Activated T-helper 17 cell treated with anti-CD3 and anti-CD28 coated beads, Interleukin-2, amount 50 U/mL, for 72 hours (primary cell): ENCODE measurements around the gene MFRP. TPM values are rescaled to one million over a fixed set of nuclear protein-coding genes. Genes with fewer than 3 reads are reported as not detected.

Experiments used
- ATAC-seq: fragments of 150-1000 bp; cut with Tn5 transposase; replicated peaks from 2 replicates; pipeline ENCODE4 v1.10.0; 2021; ENCODE audit warnings: mild to moderate bottlenecking, moderate library complexity
- H3K27ac Mint-ChIP-seq: one replicate; pipeline ENCODE4 v1.8.0; 2022; ENCODE audit warnings: mixed read lengths
- H3K27me3 Mint-ChIP-seq: one replicate; pipeline ENCODE4 v1.8.0; 2022; ENCODE audit warnings: mixed read lengths
- H3K36me3 Mint-ChIP-seq: one replicate; pipeline ENCODE4 v1.8.0; 2022; ENCODE audit warnings: low read depth, mild to moderate bottlenecking, mixed read lengths
- H3K4me1 Mint-ChIP-seq: one replicate; pipeline ENCODE4 v1.8.0; 2022; ENCODE audit warnings: mixed read lengths
- H3K4me3 Mint-ChIP-seq: one replicate; pipeline ENCODE4 v1.8.0; 2022; ENCODE audit warnings: mild to moderate bottlenecking, mixed read lengths
- H3K9me3 Mint-ChIP-seq: one replicate; pipeline ENCODE4 v1.8.0; 2022; ENCODE audit warnings: mixed read lengths
- total RNA-seq, 2 donors: library from RNA; stranded (reverse); gene quantifications; one replicate each; pipeline ENCODE4 v1.2.3, GENCODE V29; 2022

MFRP gene
- total RNA-seq, 2 donors from 2014 or later = not detected

DNA sequence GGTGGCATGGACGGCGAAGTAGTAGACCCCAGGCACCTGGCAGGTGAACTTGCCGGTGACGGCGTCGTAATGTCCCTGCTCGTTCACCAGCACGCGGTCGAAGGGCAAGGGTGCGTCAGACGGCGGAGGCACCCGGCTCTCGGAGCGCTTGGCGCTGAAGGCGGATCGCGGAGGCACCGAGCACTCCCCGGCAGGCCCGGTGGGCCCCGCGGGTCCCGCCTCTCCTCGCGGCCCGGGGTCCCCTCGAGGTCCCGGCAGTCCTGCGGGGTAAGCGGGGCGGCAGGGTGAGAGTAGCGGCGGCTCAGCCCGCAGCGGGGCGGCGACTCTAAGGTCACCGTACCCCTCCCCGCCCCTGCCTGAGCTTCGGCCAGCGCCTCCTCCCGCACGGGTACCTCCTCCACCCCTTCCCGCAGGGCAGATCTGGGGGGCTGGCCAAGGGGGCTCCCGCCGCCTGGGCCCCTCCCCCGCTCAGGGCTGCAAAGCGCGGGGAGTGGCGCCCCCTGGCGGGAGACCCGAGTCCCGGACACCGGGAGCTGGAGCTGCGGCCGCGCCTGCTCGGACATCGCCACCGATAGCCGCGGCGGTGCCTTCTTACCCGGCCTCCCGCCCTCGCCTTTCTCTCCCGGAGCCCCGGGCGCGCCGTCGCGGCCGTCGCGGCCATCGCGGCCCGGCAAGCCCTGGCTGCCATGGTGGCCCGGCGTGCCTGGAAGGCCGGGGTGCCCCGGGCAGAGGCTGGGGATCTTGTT, 6.7 kb downstream of the MFRP start:
- peak; percentile 49 for ATAC-seq
- Mint-ChIP-seq H3K27me3 (peaks cover 26% of the 10 kb centered on the region), H3K4me1 (peaks cover 12% of the 10 kb centered on the region), H3K9me3 (no peaks in the 10 kb centered on the region), H3K27ac (no peak overlapping the region), H3K4me3 (peak overlapping the region; percentile 41), H3K36me3 (peaks cover 6% of the 10 kb centered on the region)

DNA sequence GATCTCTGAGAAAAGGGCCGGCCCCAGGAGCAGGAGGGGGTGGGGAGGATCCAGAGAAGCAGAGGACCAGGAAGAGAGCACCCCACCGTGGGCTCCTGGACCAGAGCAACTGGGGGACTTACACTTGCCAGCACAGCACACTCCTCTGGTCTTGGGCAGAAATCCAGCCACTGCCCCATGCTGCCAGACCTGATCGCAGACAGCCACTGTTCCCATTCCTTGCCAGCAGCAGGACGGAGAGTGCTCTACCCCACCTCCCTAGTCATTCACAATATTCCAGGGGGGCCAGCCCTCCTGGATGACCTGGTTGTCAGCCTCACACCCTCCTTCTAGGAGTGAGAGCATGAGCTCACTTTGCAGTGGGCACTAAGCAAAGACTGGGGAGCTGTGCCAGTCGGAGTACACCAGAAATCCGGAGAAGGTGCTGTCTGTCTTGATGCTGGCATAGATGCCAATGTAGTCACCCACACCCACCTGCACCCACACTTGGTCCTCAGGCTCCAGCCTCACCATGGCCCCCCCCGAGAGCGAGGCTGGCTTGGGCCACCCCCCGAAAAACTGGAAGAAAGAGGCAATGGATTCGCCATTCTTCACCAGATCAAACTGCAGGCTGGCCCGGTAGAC, 7.4 kb downstream of the MFRP start:
- H3K36me3 Mint-ChIP-seq = peaks cover 6% of the 10 kb centered on the region
- peaks cover 26% of the 10 kb centered on the region for H3K27me3 Mint-ChIP-seq
- H3K27ac Mint-ChIP-seq = no peak overlapping the region
- H3K4me1 Mint-ChIP-seq = peaks cover 12% of the 10 kb centered on the region
- no peak for ATAC-seq
- H3K9me3 Mint-ChIP-seq = no peaks in the 10 kb centered on the region
- peak overlapping the region; percentile 41 for H3K4me3 Mint-ChIP-seq

DNA sequence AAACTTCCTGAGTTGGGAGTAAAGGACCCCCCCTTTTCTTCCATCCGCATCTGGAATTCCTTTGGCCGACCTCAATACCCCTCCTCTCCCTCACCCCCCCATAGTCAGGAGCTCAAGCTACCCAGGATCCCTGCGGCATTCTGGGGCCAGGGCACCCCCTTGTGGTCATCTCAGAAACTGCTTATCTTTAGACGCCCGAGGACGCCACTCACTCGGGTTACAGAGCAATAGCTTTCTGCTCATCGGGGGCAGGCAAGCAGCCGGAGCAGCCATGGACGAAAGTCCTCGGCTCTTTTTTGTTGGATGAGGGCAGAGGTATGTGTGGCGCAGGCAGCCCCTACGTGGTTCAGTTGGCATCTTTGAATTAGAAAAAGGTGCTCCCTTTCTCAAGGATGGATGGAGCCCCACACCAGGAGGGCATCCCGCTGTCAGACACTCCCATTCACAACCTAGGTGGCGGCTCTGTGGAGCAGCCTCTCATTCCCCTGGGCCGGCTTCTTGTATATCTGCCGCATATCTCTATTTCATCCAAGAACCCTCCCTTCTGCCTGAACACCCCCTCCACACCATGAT, 8.1 kb downstream of the MFRP start:
- Mint-ChIP-seq H3K4me3 (peak overlapping the region; percentile 41), H3K9me3 (no peaks in the 10 kb centered on the region), H3K27ac (no peak overlapping the region), H3K4me1 (peaks cover 12% of the 10 kb centered on the region), H3K36me3 (peaks cover 6% of the 10 kb centered on the region), H3K27me3 (peaks cover 25% of the 10 kb centered on the region)
- ATAC-seq = peak; percentile 29

DNA sequence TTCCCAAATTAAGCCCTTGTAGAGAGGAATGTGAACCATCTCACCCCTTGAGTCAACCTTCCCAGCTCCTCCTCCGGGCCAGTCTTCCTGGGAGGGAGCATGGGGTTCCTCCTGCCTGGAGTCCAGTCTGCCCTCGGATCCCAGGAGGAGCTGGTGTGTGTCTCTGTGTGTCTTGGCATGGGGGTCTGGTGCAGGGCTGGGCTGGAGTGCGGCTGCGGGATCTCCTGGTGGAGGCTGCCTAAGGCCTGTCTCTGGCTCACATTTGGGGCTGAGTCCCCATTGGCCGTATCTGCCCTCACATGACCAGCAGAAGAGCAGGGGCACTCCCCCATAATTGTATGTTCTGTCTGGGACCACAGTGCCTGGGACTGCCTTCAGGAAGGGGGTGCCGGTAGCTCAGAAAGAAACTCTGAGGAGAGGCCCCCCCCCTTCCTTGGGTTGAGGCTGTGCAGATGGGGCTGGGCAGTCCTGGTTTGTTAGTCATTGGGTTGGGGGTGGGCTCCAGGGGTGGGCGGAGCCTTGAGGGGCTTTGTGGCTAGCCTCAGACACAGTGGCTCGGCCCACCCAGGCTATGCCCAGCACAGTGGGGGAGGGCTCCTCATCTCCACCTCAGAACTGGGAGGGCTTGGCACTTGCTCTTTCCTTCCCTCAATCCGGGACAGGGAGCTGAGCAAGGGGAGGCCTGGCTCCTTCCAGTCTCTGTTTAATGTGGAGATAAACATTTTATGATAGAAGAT, 8.8 kb downstream of the MFRP start:
- H3K9me3 Mint-ChIP-seq = no peaks in the 10 kb centered on the region
- peaks cover 19% of the 10 kb centered on the region for H3K27me3 Mint-ChIP-seq
- no peak for ATAC-seq
- peaks cover 12% of the 10 kb centered on the region for H3K4me1 Mint-ChIP-seq
- H3K36me3 Mint-ChIP-seq = peaks cover 6% of the 10 kb centered on the region
- H3K27ac Mint-ChIP-seq = no peak overlapping the region
- H3K4me3 Mint-ChIP-seq = no peak overlapping the region

DNA sequence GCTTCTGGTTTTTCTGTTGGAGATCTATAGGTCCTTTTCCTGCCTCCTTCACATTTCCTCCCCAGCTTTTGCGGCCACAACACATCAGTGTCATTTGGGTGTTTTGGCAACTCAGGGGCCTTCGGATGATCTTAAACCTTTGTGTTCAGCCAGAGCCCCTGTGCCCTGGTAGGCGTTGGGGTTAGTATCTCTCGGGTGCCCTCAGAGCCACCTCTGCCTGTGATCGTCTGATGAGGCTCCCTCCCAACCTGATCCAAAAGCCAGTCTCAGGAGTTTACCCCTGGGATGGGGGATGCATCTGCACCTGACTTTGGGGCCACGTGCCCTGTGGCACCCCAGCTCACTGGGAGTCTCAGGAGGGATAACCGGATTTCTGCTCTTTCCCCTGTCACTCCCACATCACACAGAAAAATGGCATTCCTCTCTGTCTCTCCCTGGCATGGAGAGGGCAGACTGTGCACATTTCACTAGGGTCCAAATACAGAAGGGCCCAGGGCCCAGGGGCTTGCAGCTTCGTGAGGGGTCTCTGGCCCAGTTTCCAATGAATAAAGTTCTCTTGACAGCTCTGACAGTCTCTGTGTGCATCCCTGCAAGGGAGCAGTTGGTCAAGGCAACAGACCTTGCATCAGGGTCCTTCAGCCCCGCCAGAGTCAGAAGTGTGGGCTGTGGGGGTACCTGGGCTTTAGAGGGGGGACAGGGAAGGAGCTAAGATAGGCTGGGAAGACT, 9.6 kb downstream of the MFRP start:
- H3K36me3 Mint-ChIP-seq = peaks cover 6% of the 10 kb centered on the region
- no peak overlapping the region for H3K27ac Mint-ChIP-seq
- H3K4me1 Mint-ChIP-seq = peaks cover 12% of the 10 kb centered on the region
- no peak for ATAC-seq
- H3K9me3 Mint-ChIP-seq = no peaks in the 10 kb centered on the region
- peak overlapping the region; percentile 38 for H3K4me3 Mint-ChIP-seq
- peaks cover 17% of the 10 kb centered on the region for H3K27me3 Mint-ChIP-seq

DNA sequence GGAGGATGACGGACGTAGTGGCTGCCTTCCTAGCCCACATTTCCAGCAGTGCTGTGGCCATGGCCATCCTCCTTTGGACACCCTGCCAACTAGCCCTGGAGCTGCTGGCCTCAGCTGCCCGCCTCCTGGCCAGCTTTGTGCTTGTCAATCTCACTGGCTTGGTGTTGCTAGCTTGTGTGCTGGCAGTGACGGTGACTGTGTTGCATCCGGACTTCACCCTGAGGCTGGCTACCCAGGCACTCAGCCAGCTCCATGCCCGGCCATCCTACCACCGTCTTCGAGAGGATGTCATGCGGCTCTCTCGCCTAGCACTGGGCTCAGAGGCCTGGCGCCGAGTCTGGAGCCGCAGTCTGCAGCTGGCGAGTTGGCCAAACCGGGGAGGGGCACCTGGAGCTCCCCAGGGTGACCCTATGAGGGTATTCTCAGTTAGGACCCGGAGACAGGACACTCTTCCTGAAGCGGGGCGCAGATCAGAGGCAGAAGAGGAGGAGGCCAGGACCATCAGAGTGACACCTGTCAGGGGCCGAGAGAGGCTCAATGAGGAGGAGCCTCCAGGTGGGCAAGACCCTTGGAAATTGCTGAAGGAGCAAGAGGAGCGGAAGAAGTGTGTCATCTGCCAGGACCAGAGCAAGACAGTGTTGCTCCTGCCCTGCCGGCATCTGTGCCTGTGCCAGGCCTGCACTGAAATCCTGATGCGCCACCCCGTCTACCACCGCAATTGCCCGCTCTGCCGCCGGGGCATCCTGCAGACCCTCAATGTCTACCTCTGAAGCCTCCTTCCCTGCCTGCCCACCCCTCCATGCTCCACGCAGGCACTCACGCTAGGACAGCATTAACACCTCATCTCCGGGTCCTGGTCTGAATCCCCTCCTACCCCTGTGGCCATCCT, 10.6 kb downstream of the MFRP start:
- Mint-ChIP-seq H3K4me3 (peak overlapping the region; percentile 93), H3K36me3 (peaks cover 6% of the 10 kb centered on the region), H3K9me3 (no peaks in the 10 kb centered on the region), H3K27ac (no peak overlapping the region), H3K4me1 (peaks cover 8% of the 10 kb centered on the region), H3K27me3 (peaks cover 10% of the 10 kb centered on the region)
- no peak for ATAC-seq

DNA sequence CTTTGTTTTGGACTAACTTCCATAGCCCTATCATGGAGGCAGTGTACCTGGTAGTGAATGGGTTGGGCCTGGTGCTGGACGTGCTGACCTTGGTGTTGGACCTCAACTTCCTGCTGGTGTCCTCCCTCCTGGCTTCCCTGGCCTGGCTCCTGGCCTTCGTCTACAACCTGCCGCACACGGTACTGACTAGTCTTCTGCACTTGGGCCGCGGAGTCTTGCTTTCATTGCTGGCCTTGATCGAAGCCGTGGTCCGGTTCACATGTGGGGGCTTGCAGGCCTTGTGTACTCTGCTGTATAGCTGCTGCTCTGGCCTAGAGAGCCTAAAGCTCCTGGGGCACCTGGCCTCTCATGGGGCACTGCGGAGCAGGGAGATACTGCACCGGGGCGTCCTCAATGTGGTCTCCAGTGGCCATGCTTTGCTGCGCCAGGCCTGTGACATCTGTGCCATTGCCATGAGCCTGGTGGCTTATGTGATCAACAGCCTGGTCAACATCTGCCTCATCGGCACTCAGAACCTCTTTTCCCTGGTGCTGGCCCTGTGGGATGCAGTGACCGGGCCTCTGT, 11.3 kb downstream of the MFRP start:
- ATAC-seq = no peak
- peaks cover 6% of the 10 kb centered on the region for H3K4me1 Mint-ChIP-seq
- no peaks in the 10 kb centered on the region for H3K9me3 Mint-ChIP-seq
- peaks cover 6% of the 10 kb centered on the region for H3K36me3 Mint-ChIP-seq
- peak overlapping the region; percentile 93 for H3K4me3 Mint-ChIP-seq
- peak overlapping the region; percentile 93 for H3K27ac Mint-ChIP-seq
- H3K27me3 Mint-ChIP-seq = peaks cover 12% of the 10 kb centered on the region

DNA sequence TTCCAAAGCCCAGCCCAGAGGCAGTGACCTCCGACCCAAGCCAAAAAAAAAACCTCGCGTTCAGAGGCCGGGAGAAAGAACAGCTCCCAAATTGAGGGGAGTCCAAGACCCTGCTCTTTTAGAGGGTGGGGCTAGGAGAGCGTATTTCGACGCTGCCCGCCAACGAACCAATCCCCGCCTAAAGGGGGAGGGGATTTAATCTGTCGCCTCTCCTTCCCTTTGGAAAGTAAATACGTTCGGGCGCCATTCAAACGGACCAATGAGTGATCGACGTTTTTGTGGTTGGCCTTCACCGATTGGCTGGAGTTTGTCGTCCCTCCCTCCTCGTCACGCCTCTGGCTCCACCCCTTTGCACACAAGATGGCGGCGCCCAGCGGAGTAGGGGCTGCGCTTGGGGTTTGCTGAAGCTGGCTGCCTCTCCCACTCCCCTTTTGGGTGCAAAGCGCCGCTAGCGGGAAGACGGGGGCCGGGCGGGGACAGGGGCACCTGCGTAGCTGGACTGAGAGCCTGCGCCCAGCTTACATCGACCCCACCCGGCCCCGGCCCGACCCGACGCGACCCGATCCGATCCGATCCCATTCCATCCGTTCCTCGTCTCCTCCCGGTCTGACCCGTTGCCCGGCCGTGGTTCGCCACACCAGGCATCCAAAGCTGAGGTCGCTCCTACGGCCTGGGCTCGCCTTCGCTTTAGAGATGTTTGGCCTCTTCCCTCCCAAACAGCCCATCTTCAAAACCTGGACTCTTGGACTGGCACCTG, 12.2 kb downstream of the MFRP start, which contains the start of gene RNF26:
RNF26 (plus strand) TSS at position 354 of the 757 bp plus-strand sequence. CDS start 596 bp downstream, outside the sequence.
- no peaks in the 10 kb centered on the region for H3K9me3 Mint-ChIP-seq
- H3K4me1 Mint-ChIP-seq = peaks cover 6% of the 10 kb centered on the region
- peaks cover 14% of the 10 kb centered on the region for H3K27me3 Mint-ChIP-seq
- H3K27ac Mint-ChIP-seq = peak within 1 kb of the TSS; percentile 93
- peak; percentile 98 for ATAC-seq
- H3K36me3 Mint-ChIP-seq = peaks cover 4% of the 10 kb centered on the region
- peak within 1 kb of the TSS; percentile 93 for H3K4me3 Mint-ChIP-seq

DNA sequence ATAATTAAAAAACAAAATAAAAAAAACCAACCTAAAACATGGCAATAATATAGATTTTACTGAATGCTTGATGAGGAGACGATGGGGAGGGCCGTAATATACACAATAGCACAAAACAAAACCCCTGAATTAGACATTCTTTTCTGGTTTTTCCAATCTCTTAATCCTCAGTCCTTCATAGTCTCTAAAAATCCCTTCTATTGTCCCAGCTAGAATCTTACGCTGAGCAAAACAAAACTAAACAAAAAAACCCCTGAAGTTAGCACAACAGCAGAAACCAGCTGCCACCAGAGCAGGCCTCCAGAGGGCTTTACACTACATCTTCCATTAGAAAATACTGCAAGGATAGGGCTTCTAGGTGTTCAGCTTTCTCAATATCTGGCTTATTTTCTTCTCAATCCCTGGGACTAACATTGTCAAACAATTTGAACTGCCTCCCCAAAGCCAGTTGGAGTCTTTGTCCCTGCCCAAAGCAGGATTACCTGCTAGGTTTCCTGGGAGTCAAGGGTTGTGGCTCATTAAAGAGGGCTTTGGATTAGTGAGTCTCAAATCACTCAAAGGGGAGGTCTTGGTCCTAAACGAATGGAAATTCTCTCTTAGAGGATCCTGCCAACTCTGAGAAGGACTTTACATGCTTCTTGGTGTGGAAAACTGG, 14.3 kb downstream of the MFRP start:
- ATAC-seq = no peak
- no peaks in the 10 kb centered on the region for H3K4me1 Mint-ChIP-seq

DNA sequence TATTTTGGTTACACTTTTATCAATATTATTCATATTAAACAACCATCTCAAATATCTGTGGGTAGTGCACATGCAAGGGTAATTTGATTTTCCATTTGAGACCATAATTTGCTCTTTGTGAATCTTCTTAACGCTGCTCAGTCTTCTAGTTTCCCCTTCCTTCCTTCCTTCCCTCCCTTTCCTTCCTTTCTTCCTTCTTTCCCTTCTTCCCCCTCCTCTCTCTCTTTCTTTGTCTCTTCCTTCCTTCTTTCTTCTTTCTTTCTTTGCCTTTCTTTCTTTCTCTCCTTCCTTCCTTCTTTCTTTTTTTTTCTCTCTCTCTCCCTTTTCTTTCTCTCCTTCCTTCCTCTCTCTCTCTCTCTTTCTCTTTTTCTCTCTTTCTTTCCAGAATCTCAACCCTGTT, 16.3 kb downstream of the MFRP start:
- Mint-ChIP-seq H3K4me3 (no peak overlapping the region), H3K27me3 (peaks cover 13% of the 10 kb centered on the region), H3K27ac (no peak overlapping the region), H3K4me1 (no peaks in the 10 kb centered on the region), H3K9me3 (no peaks in the 10 kb centered on the region), H3K36me3 (no peaks in the 10 kb centered on the region)
- no peak for ATAC-seq

More for the DNA sequence above, 14.3 kb downstream of the MFRP start:
- Mint-ChIP-seq H3K27me3 (peaks cover 13% of the 10 kb centered on the region), H3K4me3 (peak overlapping the region; percentile 93), H3K36me3 (no peaks in the 10 kb centered on the region), H3K27ac (peak overlapping the region; percentile 93), H3K9me3 (no peaks in the 10 kb centered on the region)

DNA sequence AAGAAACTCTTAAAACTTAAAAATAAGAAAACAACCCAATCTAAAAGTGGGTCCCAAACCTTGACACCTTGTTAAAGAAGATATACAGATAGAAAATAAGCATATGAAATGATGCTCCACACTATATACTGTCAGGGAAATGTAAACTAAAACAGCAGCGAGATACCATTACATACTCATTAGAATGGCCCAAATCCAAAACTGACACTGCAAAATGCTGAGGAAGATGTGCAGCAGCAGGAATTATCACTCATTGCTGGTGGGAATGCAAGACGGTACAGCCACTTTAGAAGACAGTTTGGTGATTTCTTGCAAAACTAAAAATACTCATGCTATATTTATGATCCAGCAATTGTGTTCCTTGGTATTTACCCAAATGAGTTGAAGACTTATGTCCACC, 17.2 kb downstream of the MFRP start:
- Mint-ChIP-seq H3K9me3 (no peaks in the 10 kb centered on the region), H3K4me1 (no peaks in the 10 kb centered on the region), H3K4me3 (no peak overlapping the region), H3K36me3 (no peaks in the 10 kb centered on the region), H3K27me3 (peaks cover 13% of the 10 kb centered on the region), H3K27ac (no peak overlapping the region)
- no peak for ATAC-seq

DNA sequence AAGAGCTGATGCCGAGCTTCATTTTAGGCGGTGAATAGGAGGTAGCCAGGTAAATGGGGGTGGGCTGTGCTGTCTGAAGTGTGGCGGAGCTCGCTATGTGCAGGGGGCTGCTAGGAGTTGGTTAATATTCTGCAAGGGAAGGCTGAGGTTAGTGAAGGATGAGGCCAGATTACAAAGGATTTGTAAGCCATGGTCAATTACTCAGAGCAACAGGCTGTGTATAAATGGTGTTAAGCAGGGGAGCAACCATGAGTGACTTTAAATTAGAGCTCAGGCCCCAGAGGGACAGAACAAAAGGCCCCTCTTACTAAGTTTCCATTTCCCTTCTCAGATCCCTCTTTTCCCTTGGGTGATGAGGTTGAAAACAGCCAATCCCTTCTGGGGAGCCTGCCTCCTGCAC, 22.3 kb downstream of the MFRP start:
- ATAC-seq = no peak
- Mint-ChIP-seq H3K4me3 (no peak overlapping the region), H3K9me3 (no peaks in the 10 kb centered on the region), H3K27me3 (peaks cover 3% of the 10 kb centered on the region), H3K36me3 (no peaks in the 10 kb centered on the region), H3K4me1 (peaks cover 14% of the 10 kb centered on the region), H3K27ac (no peak overlapping the region)
